Keratinocyte (primary cell): ENCODE measurements around the gene SCGB1A1. TPM values are rescaled to one million over a fixed set of nuclear protein-coding genes. Genes with fewer than 3 reads are reported as not detected.

ENCODE experiments used
- DNase-seq: peaks from one replicate; pipeline ENCODE4 v3.0.0-alpha.2; 2011; ENCODE audit warnings: low read depth, missing footprints, low spot score
- FAIRE-seq: peaks from 2 replicates; lab custom pipeline; 2011; peaks lifted over from hg19 to GRCh38; lab: Jason Lieb, UNC
- H2AFZ ChIP-seq: 2 replicates; pipeline ENCODE4 v1.6.0; 2012; ENCODE audit warnings: low read length, control low read depth, inconsistent platforms; ENCODE audit not compliant: control insufficient read depth
- H3K27ac ChIP-seq: 2 replicates; pipeline ENCODE4 v1.5.1; 2011; ENCODE audit warnings: low read length; ENCODE audit not compliant: control insufficient read depth, insufficient read depth
- H3K27me3 ChIP-seq: 3 replicates; pipeline ENCODE4 v1.6.0; 2011; ENCODE audit warnings: low read length; ENCODE audit not compliant: control insufficient read depth, insufficient read depth; ENCODE audit errors: extremely low read depth
- H3K36me3 ChIP-seq, 2 experiments: 2 replicates in 1 of 2; 3 replicates in 1 of 2; pipeline ENCODE4 v1.5.1; 2011; ENCODE audit warnings: low read length in 2 of 2, mild to moderate bottlenecking in 1 of 2; ENCODE audit not compliant: control insufficient read depth in 2 of 2, insufficient read depth in 2 of 2; ENCODE audit errors: extremely low read depth in 1 of 2
- H3K4me1 ChIP-seq: 3 replicates; pipeline ENCODE4 v1.5.1; 2011; ENCODE audit warnings: low read length; ENCODE audit not compliant: control insufficient read depth, insufficient read depth; ENCODE audit errors: extremely low read depth
- H3K4me2 ChIP-seq: 3 replicates; pipeline ENCODE4 v1.6.0; 2011; ENCODE audit warnings: low read depth, low read length; ENCODE audit not compliant: control insufficient read depth, insufficient read depth; ENCODE audit errors: extremely low read depth
- H3K4me3 ChIP-seq, 3 experiments: fragments of 200-600 bp in 1 of 3; sonication (generic) in 1 of 3; 2 replicates in 2 of 3; 3 replicates in 1 of 3; pipeline ENCODE4 v1.5.1; 2011 to 2016; ENCODE audit warnings: low read length in 3 of 3, mild to moderate bottlenecking in 3 of 3, control low read depth in 2 of 3, inconsistent platforms in 1 of 3, low read depth in 1 of 3, mixed read lengths in 1 of 3, mixed run types in 1 of 3, moderate library complexity in 1 of 3; ENCODE audit not compliant: control insufficient read depth in 2 of 3, insufficient read depth in 2 of 3; ENCODE audit errors: extremely low read depth in 1 of 3
- H3K79me2 ChIP-seq: 2 replicates; pipeline ENCODE4 v1.6.0; 2012; ENCODE audit warnings: low read length; ENCODE audit not compliant: control insufficient read depth, insufficient read depth
- H3K9ac ChIP-seq: 3 replicates; pipeline ENCODE4 v1.6.0; 2011; ENCODE audit warnings: low read length; ENCODE audit not compliant: control insufficient read depth, insufficient read depth; ENCODE audit errors: extremely low read depth
- H3K9me1 ChIP-seq: 3 replicates; pipeline ENCODE4 v1.6.0; 2011; ENCODE audit warnings: low read length; ENCODE audit not compliant: control insufficient read depth, insufficient read depth; ENCODE audit errors: extremely low read depth
- H3K9me3 ChIP-seq: 2 replicates; pipeline ENCODE4 v1.5.1; 2012; ENCODE audit warnings: low read depth, low read length; ENCODE audit not compliant: control insufficient read depth
- H4K20me1 ChIP-seq: 3 replicates; pipeline ENCODE4 v1.6.0; 2011; ENCODE audit warnings: low read length; ENCODE audit not compliant: control insufficient read depth, insufficient read depth; ENCODE audit errors: extremely low read depth
- CTCF ChIP-seq, 3 experiments: IDR thresholded peaks in 1 of 3; conservative IDR thresholded peaks in 1 of 3; optimal IDR thresholded peaks in 1 of 3; 2 replicates in 2 of 3; 3 replicates in 1 of 3; pipeline versions ENCODE3 to v1.5.1; 2011; ENCODE audit warnings: low read length in 3 of 3, mild to moderate bottlenecking in 3 of 3, moderate library complexity in 2 of 3, control low read depth in 1 of 3, inconsistent platforms in 1 of 3; ENCODE audit not compliant: insufficient read depth in 2 of 3; ENCODE audit errors: extremely low read depth in 1 of 3
- EZH2 ChIP-seq: IDR thresholded peaks from one replicate; pipeline ENCODE4 v1.6.1; 2012; ENCODE audit warnings: inconsistent platforms, mild to moderate bottlenecking, low read length, moderate library complexity
- dilution Hi-C: fragments of 300-500 bp; cut with MboI; formaldehyde crosslinking; loops from one replicate; pipeline ENCODE4 v1.7.0; 2020; ENCODE audit warnings: low sequenced_read_pairs; ENCODE audit not compliant: extremely low pct_ligation_motif_present
- polyA plus RNA-seq, 5 experiments: library from polyadenylated mRNA; depleted of rRNA in 3 of 5; stranded (reverse) in 3 of 5; stranded (forward) in 1 of 5; unstranded in 1 of 5; fragments of >200 nt; gene quantifications; 1 replicate in 1 of 5; 2 replicates in 3 of 5; 3 replicates in 1 of 5; pipeline versions ENCODE4 v1.2.1 to v1.2.3, GENCODE V29; 2011 to 2012; ENCODE audit warnings: missing spikeins in 2 of 5, low read depth in 1 of 5, low replicate concordance in 1 of 5

The SCGB1A1 gene
- polyA plus RNA-seq, 1 donor (not counting 4 experiments of a cell fraction or from before 2014, with no cell fraction given) = not detected

- FAIRE-seq (no peak), DNase-seq (no peak)
- Histone ChIP-seq H3K27me3 (no peaks in the 10 kb centered on the region), H4K20me1 (no peaks in the 10 kb centered on the region), H3K4me3 (no peak overlapping the region), H3K36me3 (no peaks in the 10 kb centered on the region), H3K9ac (no peak overlapping the region), H3K9me1 (no peaks in the 10 kb centered on the region), H3K4me1 (peaks cover 16% of the 10 kb centered on the region), H3K79me2 (no peaks in the 10 kb centered on the region), H3K9me3 (no peaks in the 10 kb centered on the region), H3K27ac (no peak overlapping the region), H2AFZ (no peak overlapping the region), H3K4me2 (no peak overlapping the region)
- TF ChIP-seq CTCF (optimal IDR thresholded peaks at IDR 0.05 in 1 of 3, IDR thresholded peaks at IDR 0.05 in 1 of 3, conservative IDR thresholded peaks at IDR 0.05 in 1 of 3; ENCODE audit: extremely low read depth in 1 of 3, insufficient read depth in 2 of 3, low read length in 3 of 3) (no peak), EZH2 (no peak)
- dilution Hi-C loops = no loop called here
These were observed 9.0 kb upstream of the SCGB1A1 start for GRCh38 chr11:62409831-62410230.

GRCh38 chr11:62410972-62411371 lies 7.9 kb upstream of the SCGB1A1 start:
- H3K4me2 ChIP-seq = peak overlapping the region; percentile 37
- FAIRE-seq (no peak), DNase-seq (no peak)
- peaks cover 16% of the 10 kb centered on the region for H3K4me1 ChIP-seq
- H3K27ac ChIP-seq = no peak overlapping the region
- H3K9me3 ChIP-seq = no peaks in the 10 kb centered on the region
- TF ChIP-seq CTCF (optimal IDR thresholded peaks at IDR 0.05 in 1 of 3, IDR thresholded peaks at IDR 0.05 in 1 of 3, conservative IDR thresholded peaks at IDR 0.05 in 1 of 3; ENCODE audit: extremely low read depth in 1 of 3, insufficient read depth in 2 of 3, low read length in 3 of 3) (no peak), EZH2 (no peak)
- dilution Hi-C loops = no loop called here
- H3K79me2 ChIP-seq = no peaks in the 10 kb centered on the region
- no peaks in the 10 kb centered on the region for H4K20me1 ChIP-seq
- no peaks in the 10 kb centered on the region for H3K9me1 ChIP-seq
- H3K27me3 ChIP-seq = no peaks in the 10 kb centered on the region
- no peaks in the 10 kb centered on the region for H3K36me3 ChIP-seq
- no peak overlapping the region for H3K9ac ChIP-seq
- H2AFZ ChIP-seq = no peak overlapping the region
- H3K4me3 ChIP-seq = no peak overlapping the region
